ENCODE data around the gene ARHGEF37.

GRCh38 chr5:149580808-149581191, 498 bp upstream of the ARHGEF37 start:
- TF ChIP-seq, protein P1, sequence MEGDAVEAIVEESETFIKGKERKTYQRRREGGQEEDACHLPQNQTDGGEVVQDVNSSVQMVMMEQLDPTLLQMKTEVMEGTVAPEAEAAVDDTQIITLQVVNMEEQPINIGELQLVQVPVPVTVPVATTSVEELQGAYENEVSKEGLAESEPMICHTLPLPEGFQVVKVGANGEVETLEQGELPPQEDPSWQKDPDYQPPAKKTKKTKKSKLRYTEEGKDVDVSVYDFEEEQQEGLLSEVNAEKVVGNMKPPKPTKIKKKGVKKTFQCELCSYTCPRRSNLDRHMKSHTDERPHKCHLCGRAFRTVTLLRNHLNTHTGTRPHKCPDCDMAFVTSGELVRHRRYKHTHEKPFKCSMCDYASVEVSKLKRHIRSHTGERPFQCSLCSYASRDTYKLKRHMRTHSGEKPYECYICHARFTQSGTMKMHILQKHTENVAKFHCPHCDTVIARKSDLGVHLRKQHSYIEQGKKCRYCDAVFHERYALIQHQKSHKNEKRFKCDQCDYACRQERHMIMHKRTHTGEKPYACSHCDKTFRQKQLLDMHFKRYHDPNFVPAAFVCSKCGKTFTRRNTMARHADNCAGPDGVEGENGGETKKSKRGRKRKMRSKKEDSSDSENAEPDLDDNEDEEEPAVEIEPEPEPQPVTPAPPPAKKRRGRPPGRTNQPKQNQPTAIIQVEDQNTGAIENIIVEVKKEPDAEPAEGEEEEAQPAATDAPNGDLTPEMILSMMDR (conservative IDR thresholded peaks at IDR 0.05; ENCODE audit: low read length): no peak
- TF ChIP-seq EZH2phosphoT487 (IDR thresholded peaks at IDR 0.05; ENCODE audit: borderline replicate concordance): no peak

Measured in Loucy (cell line).